Endothelial cell of umbilical vein (primary cell): ENCODE results near the gene MCHR1. TPM values are rescaled to one million over a fixed set of nuclear protein-coding genes. Genes with fewer than 3 reads are reported as not detected.

ENCODE experiments used
- BruUV-seq: library from RNA; stranded (reverse); fragments of 400-500 nt; replicated peaks from 2 replicates; lab custom pipeline; 2021; lab: Mats Ljungman, UMichigan
- CTCF ChIA-PET: fragments of 300-600, 350-600 bp; sonication (Branson Sonifier 250); formaldehyde crosslinking; loops from one replicate; lab custom pipeline; 2021; ENCODE audit warnings: antibody characterized with exemption, inconsistent platforms; lab: Charles Lee
- POLR2A ChIA-PET: fragments of 300-600, 350-600 bp; sonication (Branson Sonifier 250); formaldehyde crosslinking; loops from one replicate; lab custom pipeline; 2021; ENCODE audit warnings: antibody characterized with exemption, inconsistent platforms; lab: Charles Lee
- DNase-seq: peaks from one replicate; pipeline ENCODE4 v3.0.0-alpha.2; 2011; ENCODE audit warnings: low read depth, low spot score
- FAIRE-seq: peaks from 2 replicates; lab custom pipeline; 2011; peaks lifted over from hg19 to GRCh38; lab: Jason Lieb, UNC
- H2AFZ ChIP-seq: 2 replicates; pipeline ENCODE4 v1.6.0; 2012; ENCODE audit warnings: low read depth, low read length, control low read depth, inconsistent platforms
- H3K27ac ChIP-seq: 2 replicates; pipeline ENCODE4 v1.5.1; 2011; ENCODE audit warnings: low read depth, mild to moderate bottlenecking, control low read depth, low read length, moderate library complexity; ENCODE audit not compliant: insufficient read depth
- H3K27me3 ChIP-seq, 2 experiments: 2 replicates each; pipeline versions ENCODE4 v1.6.0 to v1.6.1; 2011; ENCODE audit warnings: low read length in 2 of 2, mixed read lengths in 1 of 2; ENCODE audit not compliant: control insufficient read depth in 2 of 2, insufficient read depth in 2 of 2
- H3K36me3 ChIP-seq, 2 experiments: 2 replicates in 1 of 2; 3 replicates in 1 of 2; pipeline ENCODE4 v1.5.1; 2011; ENCODE audit warnings: low read length in 2 of 2, mild to moderate bottlenecking in 1 of 2, moderate library complexity in 1 of 2; ENCODE audit not compliant: control insufficient read depth in 2 of 2, insufficient read depth in 2 of 2; ENCODE audit errors: extremely low read depth in 1 of 2
- H3K4me1 ChIP-seq: 3 replicates; pipeline ENCODE4 v1.5.1; 2011; ENCODE audit warnings: mild to moderate bottlenecking, low read length; ENCODE audit not compliant: control insufficient read depth, insufficient read depth; ENCODE audit errors: extremely low read depth
- H3K4me2 ChIP-seq: 2 replicates; pipeline ENCODE4 v1.6.1; 2011; ENCODE audit warnings: low read length, control low read depth, mixed read lengths; ENCODE audit not compliant: insufficient read depth
- H3K4me3 ChIP-seq, 3 experiments: fragments of 200-600 bp in 1 of 3; sonication (generic), shearing (Covaris generic) in 1 of 3; replicated peaks in 1 of 3; 2 replicates each; pipeline ENCODE4 v1.5.1; 2011 to 2016; ENCODE audit warnings: control low read depth in 3 of 3, low read length in 3 of 3, mild to moderate bottlenecking in 2 of 3, inconsistent platforms in 1 of 3, low read depth in 1 of 3, moderate library complexity in 1 of 3; ENCODE audit not compliant: insufficient read depth in 1 of 3
- H3K79me2 ChIP-seq: 2 replicates; pipeline ENCODE4 v1.6.0; 2012; ENCODE audit warnings: low read length, inconsistent platforms; ENCODE audit not compliant: control insufficient read depth, insufficient read depth
- H3K9ac ChIP-seq: replicated peaks from 2 replicates; pipeline ENCODE3; 2011; ENCODE audit warnings: low read length, control low read depth; ENCODE audit not compliant: insufficient read depth; ENCODE audit errors: extremely low read depth
- H3K9me1 ChIP-seq: replicated peaks from 3 replicates; pipeline ENCODE4 v1.6.0; 2011; ENCODE audit warnings: mild to moderate bottlenecking, low read length; ENCODE audit not compliant: control insufficient read depth, insufficient read depth; ENCODE audit errors: extremely low read depth
- H3K9me3 ChIP-seq: replicated peaks from 2 replicates; pipeline ENCODE4 v1.5.1; 2012; ENCODE audit warnings: low read length, inconsistent platforms; ENCODE audit not compliant: control insufficient read depth, insufficient read depth
- H4K20me1 ChIP-seq: replicated peaks from 2 replicates; pipeline ENCODE3; 2011; ENCODE audit warnings: mild to moderate bottlenecking, low read length; ENCODE audit not compliant: control insufficient read depth, insufficient read depth; ENCODE audit errors: extremely low read depth
- CTCF ChIP-seq, 2 donors: IDR thresholded peaks; 1 replicate in 1 of 2; 2 replicates in 1 of 2; pipeline ENCODE4 v1.5.1; 2011; ENCODE audit warnings: low read length in 2 of 2, mild to moderate bottlenecking in 2 of 2, moderate library complexity in 2 of 2, control low read depth in 1 of 2, inconsistent platforms in 1 of 2, low read depth in 1 of 2; ENCODE audit not compliant: insufficient read depth in 1 of 2; ENCODE audit errors: extremely low read depth in 1 of 2
- EZH2 ChIP-seq: IDR thresholded peaks from 2 replicates; pipeline ENCODE4 v1.6.1; 2012; ENCODE audit warnings: borderline replicate concordance, low read depth, mild to moderate bottlenecking, moderate library complexity, low read length, inconsistent platforms; ENCODE audit not compliant: severe bottlenecking
- FOS ChIP-seq: IDR thresholded peaks from 2 replicates; pipeline ENCODE4 v1.6.1; 2011; ENCODE audit warnings: mild to moderate bottlenecking, low read length, moderate library complexity, borderline replicate concordance; ENCODE audit not compliant: insufficient read depth
- GATA2 ChIP-seq: IDR thresholded peaks from 2 replicates; pipeline ENCODE4 v1.7.0; 2011; ENCODE audit warnings: low read depth, mild to moderate bottlenecking, moderate library complexity, mixed read lengths, low read length; ENCODE audit not compliant: insufficient read length, insufficient read depth
- JUN ChIP-seq: IDR thresholded peaks from 2 replicates; pipeline ENCODE4 v1.6.1; 2011; ENCODE audit warnings: borderline replicate concordance, low read depth; ENCODE audit not compliant: insufficient read length, insufficient read depth
- MAX ChIP-seq: IDR thresholded peaks from 2 replicates; pipeline ENCODE4 v1.6.1; 2011; ENCODE audit not compliant: insufficient read depth, insufficient read length
- MYC ChIP-seq: IDR thresholded peaks from one replicate; pipeline ENCODE4 v1.6.1; 2011; ENCODE audit warnings: mild to moderate bottlenecking, low read depth, low read length
- POLR2A ChIP-seq: IDR thresholded peaks from 2 replicates; pipeline ENCODE4 v1.6.1; 2012; ENCODE audit warnings: low read depth, mild to moderate bottlenecking, control low read depth, low read length
- POLR2AphosphoS5 ChIP-seq: IDR thresholded peaks from 2 replicates; pipeline ENCODE4 v1.6.1; 2012; ENCODE audit warnings: low read depth, mild to moderate bottlenecking, control low read depth, low read length, moderate library complexity; ENCODE audit not compliant: insufficient read depth
- dilution Hi-C: fragments of 300-500 bp; cut with MboI; formaldehyde crosslinking; loops from one replicate; pipeline ENCODE4 v1.15.0; 2019; ENCODE audit warnings: low sequenced_read_pairs; ENCODE audit not compliant: extremely low pct_ligation_motif_present
- intact Hi-C: fragments of 100-400 bp; cut with micrococcal nuclease; formaldehyde crosslinking; loops from one replicate; pipeline ENCODE4 v1.10.0; 2022
- polyA plus RNA-seq, 4 experiments: library from polyadenylated mRNA; depleted of rRNA in 3 of 4; stranded (reverse) in 3 of 4; unstranded in 1 of 4; fragments of >200 nt; gene quantifications; 2 replicates each; pipeline versions ENCODE4 v1.2.1 to v1.2.3, GENCODE V29; 2011 to 2012; ENCODE audit warnings: missing spikeins in 1 of 4
- total RNA-seq: library from RNA; stranded (reverse); gene quantifications from 2 replicates; pipeline ENCODE4 v1.2.3, GENCODE V29; 2021

The MCHR1 gene
- total and polyA plus RNA-seq, 2 donors (not counting 3 experiments of a cell fraction or from before 2014, with no cell fraction given): not detected

DNA sequence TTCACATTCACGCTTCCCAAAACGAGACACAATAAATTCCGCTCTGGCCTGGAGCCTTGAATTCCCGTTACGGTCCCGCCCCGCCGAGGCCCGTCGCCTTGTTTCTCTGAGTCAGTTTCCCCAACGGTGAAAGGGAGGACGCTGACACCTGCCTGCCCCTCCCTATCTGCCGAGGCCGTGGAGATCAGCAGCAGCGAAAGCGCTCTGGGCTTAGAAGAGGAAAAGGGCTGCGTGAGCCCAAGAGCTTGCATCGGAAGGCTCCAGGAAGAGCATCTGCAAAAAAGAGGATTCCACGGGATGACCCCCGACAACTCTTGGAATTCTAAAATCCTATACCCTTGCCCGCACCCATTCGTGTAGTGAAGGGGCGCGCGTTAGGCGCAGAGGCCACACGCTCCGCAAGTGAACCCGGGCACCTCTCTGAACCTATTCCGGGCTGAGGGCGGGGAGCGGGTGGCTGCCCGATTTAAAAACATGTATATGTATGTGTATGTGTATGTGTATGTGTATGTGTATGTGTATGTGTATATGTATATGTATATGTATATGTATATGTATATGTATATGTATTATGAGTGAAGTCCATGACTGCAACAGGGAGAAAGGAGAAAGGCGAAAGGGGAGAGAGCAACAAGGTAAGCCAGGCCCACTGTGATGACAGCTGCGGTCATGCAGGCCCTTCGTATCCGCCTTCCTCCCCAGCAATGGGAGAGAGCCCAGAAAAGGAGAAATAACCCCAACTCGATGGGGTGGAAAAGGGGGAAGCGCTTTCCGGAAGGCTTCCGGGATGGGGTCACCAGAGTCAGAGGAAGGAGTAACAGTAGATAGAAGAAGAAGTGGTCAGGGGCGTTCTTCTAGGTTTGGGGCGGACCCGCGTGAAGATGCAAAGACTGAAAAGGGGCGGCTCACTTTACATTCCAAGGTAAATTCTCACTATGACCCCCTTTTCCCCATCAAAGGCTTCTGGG lies 41.8 kb upstream of the MCHR1 start:
- peak overlapping the region; percentile 77 for H3K4me2 ChIP-seq
- H4K20me1 ChIP-seq: no peaks in the 10 kb centered on the region
- H3K36me3 ChIP-seq: no peaks in the 10 kb centered on the region
- H3K4me3 ChIP-seq: peak overlapping the region; percentile 23 to 65 (median 40)
- peaks cover 21% of the 10 kb centered on the region for H3K4me1 ChIP-seq
- TSS peak; percentile 99 for BruUV-seq
- no peaks in the 10 kb centered on the region for H3K27me3 ChIP-seq
- DNase-seq (no peak), FAIRE-seq (no peak)
- H3K9me1 ChIP-seq: no peaks in the 10 kb centered on the region
- no peak for TF ChIP-seq MAX
- TF ChIP-seq FOS: no peak
- TF ChIP-seq POLR2A: no peak
- TF ChIP-seq EZH2: no peak
- ChIA-PET CTCF (interaction anchor here (0.7 to 4.9 kb wide), 10 partner anchors 9 to 261 kb away, joined by 3 to 29 read pairs (median 5); no protein-coding TSS in a partner anchor), POLR2A (interaction anchor here (0.6 to 1.0 kb wide), 5 partner anchors 8 to 201 kb away, joined by 3 to 4 read pairs (median 3); no protein-coding TSS in a partner anchor)
- peak overlapping the region; percentile 69 for H3K27ac ChIP-seq
- H3K79me2 ChIP-seq: peaks cover 35% of the 10 kb centered on the region
- intact Hi-C loops: loop anchor here (2.0 to 5.0 kb wide), 2 partner anchors 113 to 460 kb away; partner anchors contain the start of gene TNRC6B
- dilution Hi-C loops: no loop called here
- H2AFZ ChIP-seq: peak overlapping the region; percentile 84
- no peaks in the 10 kb centered on the region for H3K9me3 ChIP-seq
- peak overlapping the region; percentile 75 for H3K9ac ChIP-seq

GRCh38 chr22:40638261-40638660 lies 41.0 kb upstream of the MCHR1 start:
- no peak for DNase-seq
- Histone ChIP-seq H3K79me2 (peaks cover 27% of the 10 kb centered on the region), H3K27me3 (no peaks in the 10 kb centered on the region), H3K4me1 (peaks cover 21% of the 10 kb centered on the region), H2AFZ (no peak overlapping the region), H3K9me3 (no peaks in the 10 kb centered on the region), H3K9ac (no peak overlapping the region), H3K9me1 (no peaks in the 10 kb centered on the region), H3K27ac (no peak overlapping the region), H3K4me2 (no peak overlapping the region), H3K4me3 (no peak overlapping the region), H4K20me1 (no peaks in the 10 kb centered on the region), H3K36me3 (no peaks in the 10 kb centered on the region)
- intact Hi-C loops: loop anchor here (5.0 kb wide), 1 partner anchor 461 kb away; the partner anchor contains the start of gene TNRC6B
- CTCF ChIA-PET: interaction anchor here (2.9 kb wide), 1 partner anchor 8 kb away, joined by 12 read pairs; no protein-coding TSS in a partner anchor
- no TSS peak for BruUV-seq
- POLR2A ChIA-PET: interaction anchor here (0.6 kb wide), 1 partner anchor 13 kb away, joined by 3 read pairs; no protein-coding TSS in a partner anchor
- dilution Hi-C loops: no loop called here
- FAIRE-seq: no peak
- no peak for TF ChIP-seq GATA2
- TF ChIP-seq EZH2: no peak
- TF ChIP-seq POLR2AphosphoS5: no peak
- no peak for TF ChIP-seq FOS
- no peak for TF ChIP-seq MAX
- no peak for TF ChIP-seq CTCF (IDR thresholded peaks at IDR 0.05; ENCODE audit: extremely low read depth in 1 of 2, insufficient read depth in 1 of 2, low read depth in 1 of 2, low read length in 2 of 2)
- TF ChIP-seq POLR2A: no peak
- TF ChIP-seq JUN: no peak
- no peak for TF ChIP-seq MYC
